VCaP (cell line): Measurements from ENCODE around the gene SYT1.
A peak's percentile ranks its signal among the peaks of the same experiment; 100 is the strongest.

Experiments
- H3K27ac ChIP-seq: fragments of 450-650 bp; 2 replicates; pipeline ENCODE4 v1.5.1; 2017
- TF ChIP-seq, protein P1 (sequence below): fragments of 450-650 bp; conservative IDR thresholded peaks from 2 replicates; pipeline ENCODE4 v1.5.1; 2017; ENCODE audit warnings: mild to moderate bottlenecking, moderate library complexity

Gene SYT1

DNA sequence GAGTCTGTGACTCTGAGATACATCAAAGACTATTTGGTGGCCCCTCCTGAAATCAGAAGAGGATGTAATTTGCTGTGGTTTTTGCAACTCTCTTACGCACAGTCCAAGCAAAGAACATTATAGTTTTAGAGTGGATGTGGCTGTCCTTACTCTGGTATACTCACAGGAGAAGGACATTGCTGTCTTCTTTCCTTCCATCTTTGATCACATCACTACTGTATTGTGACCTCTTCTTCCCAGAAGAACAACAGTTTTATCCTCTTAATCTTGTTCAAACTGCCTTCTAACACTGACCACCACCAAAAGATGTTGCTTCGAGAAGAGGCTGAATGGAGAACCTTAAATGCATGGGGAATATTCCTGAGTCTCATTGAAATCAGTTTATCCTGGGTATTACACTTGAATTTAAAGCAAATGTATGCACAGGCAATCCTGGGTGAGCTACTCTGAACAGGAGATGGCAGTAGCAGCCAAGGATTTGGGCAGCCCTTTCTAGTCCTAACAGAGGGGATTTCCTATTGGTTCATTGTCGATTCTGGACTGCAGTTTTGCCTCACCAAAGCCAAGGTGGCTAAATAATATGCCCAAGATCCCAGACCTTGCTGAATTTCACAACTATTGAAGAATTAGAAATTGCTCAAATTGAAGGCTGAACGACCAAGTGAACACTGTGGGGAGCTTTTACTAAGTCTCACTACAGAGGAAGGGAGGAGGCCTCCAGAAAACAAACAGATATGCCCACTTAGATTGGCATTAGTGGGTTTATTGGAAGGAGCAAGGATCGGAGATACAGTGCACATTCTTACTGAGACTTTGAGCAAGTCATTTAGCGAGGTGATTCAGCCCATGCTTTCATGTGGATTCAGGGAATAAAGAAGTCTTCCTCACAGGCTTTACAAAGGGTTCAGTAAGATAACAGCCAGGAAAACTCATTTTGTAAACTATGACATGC is 543.4 kb downstream of the SYT1 start:
- TF ChIP-seq, protein P1, sequence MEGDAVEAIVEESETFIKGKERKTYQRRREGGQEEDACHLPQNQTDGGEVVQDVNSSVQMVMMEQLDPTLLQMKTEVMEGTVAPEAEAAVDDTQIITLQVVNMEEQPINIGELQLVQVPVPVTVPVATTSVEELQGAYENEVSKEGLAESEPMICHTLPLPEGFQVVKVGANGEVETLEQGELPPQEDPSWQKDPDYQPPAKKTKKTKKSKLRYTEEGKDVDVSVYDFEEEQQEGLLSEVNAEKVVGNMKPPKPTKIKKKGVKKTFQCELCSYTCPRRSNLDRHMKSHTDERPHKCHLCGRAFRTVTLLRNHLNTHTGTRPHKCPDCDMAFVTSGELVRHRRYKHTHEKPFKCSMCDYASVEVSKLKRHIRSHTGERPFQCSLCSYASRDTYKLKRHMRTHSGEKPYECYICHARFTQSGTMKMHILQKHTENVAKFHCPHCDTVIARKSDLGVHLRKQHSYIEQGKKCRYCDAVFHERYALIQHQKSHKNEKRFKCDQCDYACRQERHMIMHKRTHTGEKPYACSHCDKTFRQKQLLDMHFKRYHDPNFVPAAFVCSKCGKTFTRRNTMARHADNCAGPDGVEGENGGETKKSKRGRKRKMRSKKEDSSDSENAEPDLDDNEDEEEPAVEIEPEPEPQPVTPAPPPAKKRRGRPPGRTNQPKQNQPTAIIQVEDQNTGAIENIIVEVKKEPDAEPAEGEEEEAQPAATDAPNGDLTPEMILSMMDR = peak; percentile 91
- H3K27ac ChIP-seq = no peak overlapping the region

GRCh38 chr12:79408689-79409088 is 544.1 kb downstream of the SYT1 start:
- TF ChIP-seq, protein P1 = no peak
- no peak overlapping the region for H3K27ac ChIP-seq

GRCh38 chr12:79409562-79409961 is 545.0 kb downstream of the SYT1 start:
- TF ChIP-seq, protein P1 = no peak
- no peak overlapping the region for H3K27ac ChIP-seq

- TF ChIP-seq, protein P1 = no peak
- no peak overlapping the region for H3K27ac ChIP-seq
Observed at GRCh38 chr12:79411791-79412190, 547.2 kb downstream of the SYT1 start.

GRCh38 chr12:79413796-79414195 is 549.2 kb downstream of the SYT1 start:
- peak overlapping the region; percentile 71 for H3K27ac ChIP-seq
- TF ChIP-seq, protein P1 = no peak

GRCh38 chr12:79414252-79414651 is 549.7 kb downstream of the SYT1 start:
- peak overlapping the region; percentile 71 for H3K27ac ChIP-seq
- TF ChIP-seq, protein P1 = no peak

DNA sequence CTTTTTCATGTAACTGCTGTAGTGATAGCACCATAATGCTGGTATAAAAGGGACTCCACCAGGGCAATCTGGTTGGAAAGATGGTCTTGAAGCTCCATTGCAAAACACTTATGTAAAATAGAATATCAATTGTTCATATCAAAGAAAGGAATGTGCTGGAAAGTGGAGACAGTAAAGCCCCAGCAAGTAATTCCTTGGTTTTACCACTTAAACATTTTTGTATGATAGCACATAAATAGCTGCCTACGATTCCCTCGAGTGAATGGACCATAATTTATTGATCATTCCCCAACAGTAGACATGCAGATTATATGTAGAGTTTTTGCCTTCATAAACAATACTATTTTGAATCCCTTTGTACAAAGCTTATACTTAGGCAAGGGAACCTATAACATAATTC is 550.7 kb downstream of the SYT1 start:
- TF ChIP-seq, protein P1 = no peak

More for the DNA sequence above, 550.7 kb downstream of the SYT1 start:
- H3K27ac ChIP-seq = peak overlapping the region; percentile 71
